HG02973 (cell line): Measurements from ENCODE around the gene CRYL1.
"Not testable (repeated sequence)": the region's sequence is repeated elsewhere in the genome, so short reads cannot be mapped to it uniquely, and the experiment has no call there.

Source experiments
- ATAC-seq: cut with Tn5 transposase; IDR thresholded peaks from one replicate; pipeline ENCODE4 v1.9.1; 2021; ENCODE audit warnings: moderate library complexity; ENCODE audit not compliant: unreplicated experiment

The CRYL1 gene

DNA sequence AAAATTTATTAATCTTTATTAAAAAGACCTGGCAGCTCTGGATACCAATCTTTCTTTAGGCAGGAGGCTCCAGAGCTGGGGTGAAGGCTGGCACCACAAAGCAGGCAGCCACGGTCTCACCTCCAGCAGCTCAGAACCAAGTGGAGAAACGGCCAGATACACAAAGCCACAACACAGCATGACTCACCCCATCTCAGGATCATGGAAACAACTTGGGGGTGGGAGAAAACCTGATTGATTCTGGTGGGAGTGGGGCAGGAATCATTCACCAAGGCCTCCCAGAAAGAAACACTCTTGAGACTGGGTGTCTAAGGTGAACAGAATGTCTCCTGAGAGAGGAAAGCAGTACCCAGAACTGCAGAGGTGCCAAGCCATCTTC is 64.2 kb downstream of the CRYL1 start:
- ATAC-seq, result no peak

- no peak for ATAC-seq
Observed at GRCh38 chr13:20460761-20461160, 64.9 kb downstream of the CRYL1 start.

GRCh38 chr13:20457670-20458069 is 68.0 kb downstream of the CRYL1 start:
- no peak for ATAC-seq

DNA sequence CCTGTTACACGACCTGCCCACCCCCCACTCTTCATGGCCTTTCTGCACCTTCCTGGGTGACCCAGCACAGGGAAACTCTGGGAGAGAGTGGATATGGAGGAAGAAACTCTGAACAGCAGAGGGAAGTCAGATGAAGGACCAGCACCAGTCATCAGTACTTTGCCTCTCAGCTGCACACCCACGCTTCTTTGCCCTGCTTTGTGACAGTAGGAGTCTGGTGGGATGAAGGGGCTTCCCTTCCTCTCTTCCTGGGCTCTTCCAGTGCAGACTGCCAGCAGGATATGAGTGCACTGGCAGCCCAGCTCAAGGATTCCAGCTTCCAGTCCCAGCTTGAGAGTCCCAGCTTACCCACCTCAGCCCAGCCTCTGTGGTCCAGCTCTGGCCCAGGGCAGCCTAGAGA is 68.9 kb downstream of the CRYL1 start:
- ATAC-seq, result no peak

DNA sequence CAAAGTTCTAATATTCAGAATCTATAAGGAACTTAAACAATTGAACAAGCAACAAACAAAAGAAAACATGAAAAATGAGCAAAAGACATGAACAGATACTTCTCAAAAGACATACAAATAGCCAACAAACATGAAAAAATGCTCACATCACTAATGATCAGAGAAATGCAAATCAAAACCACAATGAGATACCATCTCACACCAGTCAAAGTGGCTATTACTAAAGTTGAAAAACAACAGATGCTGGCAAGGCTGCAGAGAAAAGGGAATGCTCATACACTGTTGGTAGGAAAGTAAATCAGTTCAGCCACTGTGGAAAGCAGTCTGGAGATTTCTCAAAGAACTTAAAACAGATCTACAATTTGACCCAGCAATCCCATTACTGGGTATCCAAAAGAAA is 74.3 kb downstream of the CRYL1 start:
- ATAC-seq, result no peak

GRCh38 chr13:20448470-20448869 is 77.2 kb downstream of the CRYL1 start:
- no peak for ATAC-seq

DNA sequence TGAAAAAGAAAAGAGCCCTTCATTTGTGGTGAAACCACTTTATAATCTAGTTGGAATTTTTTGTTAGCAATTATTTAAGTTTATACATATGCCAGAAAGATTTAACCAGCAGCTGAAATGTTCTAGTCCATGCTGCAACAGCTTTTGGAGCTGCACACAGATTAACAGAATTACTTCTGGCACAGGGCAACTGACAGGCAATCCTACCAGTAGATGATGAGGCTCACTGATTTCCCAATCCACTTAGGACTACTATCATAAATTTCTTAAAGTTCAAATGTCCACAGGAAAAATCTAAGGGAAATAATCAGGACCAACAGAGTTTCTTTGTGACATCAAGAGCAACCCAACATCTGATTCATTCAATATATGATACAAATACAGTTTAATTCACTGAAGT is 78.8 kb downstream of the CRYL1 start:
- no peak for ATAC-seq

GRCh38 chr13:20446405-20446804 is 79.3 kb downstream of the CRYL1 start:
- ATAC-seq, result no peak

- ATAC-seq, result no peak
Observed at GRCh38 chr13:20442798-20443381, 82.8 kb downstream of the CRYL1 start.

DNA sequence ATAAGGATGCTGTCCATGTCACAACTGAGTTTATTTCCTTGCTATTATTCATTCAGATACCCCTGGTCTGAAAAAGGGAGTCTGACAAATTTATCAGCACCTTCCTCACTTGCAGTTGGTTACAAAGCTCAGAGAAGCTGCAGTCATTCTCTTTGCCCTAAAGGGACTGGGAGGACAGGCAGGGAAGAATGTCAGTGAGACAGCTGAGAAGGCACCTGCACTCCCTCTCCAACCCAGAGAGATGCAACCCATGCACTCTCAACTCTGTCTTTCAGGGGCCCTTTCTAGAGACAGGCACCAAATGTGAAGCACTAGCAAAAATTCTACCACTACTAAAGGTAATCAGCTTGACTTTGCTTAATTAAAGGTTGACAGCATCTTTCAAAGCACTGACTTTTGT is 83.3 kb downstream of the CRYL1 start:
- no peak for ATAC-seq

DNA sequence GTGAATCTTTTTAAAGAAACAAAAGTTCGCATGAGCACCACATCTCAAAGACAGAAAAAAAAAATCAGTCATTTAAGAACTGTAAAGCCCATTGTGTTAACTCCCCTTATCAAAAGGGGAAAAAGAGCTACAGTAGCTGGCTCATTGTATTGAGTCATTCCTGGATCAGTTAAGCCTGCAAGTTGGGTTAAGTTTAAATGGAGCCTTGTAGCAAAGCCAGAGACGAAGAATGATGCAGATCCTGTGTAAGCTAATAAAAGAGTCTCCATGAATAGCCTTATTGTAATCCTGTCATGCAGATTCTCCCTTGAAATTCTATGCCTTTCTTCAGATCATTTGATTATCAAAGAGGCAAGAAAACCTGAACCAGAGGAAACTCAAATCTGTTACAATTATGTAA is 83.8 kb downstream of the CRYL1 start:
- ATAC-seq, result no peak

- ATAC-seq, result no peak
Observed at GRCh38 chr13:20441056-20441455, 84.6 kb downstream of the CRYL1 start.

GRCh38 chr13:20439261-20439660 is 86.4 kb downstream of the CRYL1 start:
- no peak for ATAC-seq

GRCh38 chr13:20438801-20439200 is 86.9 kb downstream of the CRYL1 start:
- ATAC-seq, result no peak

GRCh38 chr13:20436505-20436904 is 89.2 kb downstream of the CRYL1 start:
- ATAC-seq, result no peak

DNA sequence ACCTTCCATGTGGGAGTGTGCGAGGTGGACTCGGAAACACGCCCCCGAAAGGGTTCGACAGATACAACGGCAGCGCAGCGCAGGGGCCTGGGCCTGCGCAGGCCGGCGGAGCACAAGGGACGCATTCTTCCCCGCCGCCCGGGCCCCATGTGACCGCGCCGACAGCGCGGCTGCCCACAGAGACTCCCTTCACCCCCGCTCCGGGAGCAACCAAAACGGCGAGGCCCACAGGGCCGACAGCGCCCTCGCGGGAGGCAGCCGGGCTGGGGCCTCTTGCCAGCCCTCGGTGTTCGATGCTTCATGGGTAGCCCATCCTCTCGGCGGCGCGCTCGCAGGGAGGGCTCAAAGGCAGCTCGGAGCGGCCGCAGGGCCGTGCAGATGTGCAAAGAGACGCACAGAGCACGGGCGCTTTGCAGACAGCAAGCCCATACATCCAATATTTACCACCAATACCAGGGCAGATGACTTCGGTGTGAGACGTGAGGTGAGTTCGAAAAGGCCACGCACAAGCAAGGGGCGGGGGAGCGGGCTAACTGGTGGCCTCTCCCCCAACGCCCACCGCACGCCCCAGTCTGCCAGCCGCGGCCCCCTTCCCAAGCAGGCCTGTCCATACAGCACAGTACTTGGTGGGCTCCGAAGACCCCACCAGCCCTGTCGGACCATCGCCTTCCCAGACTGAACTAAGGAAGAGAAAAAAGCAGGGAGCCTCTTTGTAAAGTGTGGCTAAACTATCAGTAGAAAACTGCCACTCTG is 89.9 kb downstream of the CRYL1 start:
- ATAC-seq, result no peak

- not testable (repeated sequence) for ATAC-seq
Observed at GRCh38 chr13:20434210-20434609, 91.4 kb downstream of the CRYL1 start.

- no peak for ATAC-seq
Observed at GRCh38 chr13:20431687-20432384, 93.8 kb downstream of the CRYL1 start.

- ATAC-seq, result no peak
Observed at GRCh38 chr13:20431080-20431479, 94.6 kb downstream of the CRYL1 start.

GRCh38 chr13:20430296-20430695 is 95.4 kb downstream of the CRYL1 start:
- no peak for ATAC-seq

GRCh38 chr13:20429682-20430081 is 96.0 kb downstream of the CRYL1 start:
- no peak for ATAC-seq
